NCI-H128 (cell line): ENCODE measurements around the gene ERGIC2.

Experiments used
- DNase-seq: peaks from one replicate; lab custom pipeline; 2025; ENCODE audit not compliant: unreplicated experiment; lab: John Stamatoyannopoulos, UW

ERGIC2 gene

GRCh38 chr12:29376118-29376517, 4.9 kb downstream of the ERGIC2 start:
- no peak for DNase-seq

- no peak for DNase-seq
Observed at GRCh38 chr12:29374913-29375312, 6.1 kb downstream of the ERGIC2 start.

GRCh38 chr12:29374012-29374411, 7.0 kb downstream of the ERGIC2 start:
- no peak for DNase-seq

- DNase-seq, result no peak
Observed at GRCh38 chr12:29365091-29365490, 15.9 kb downstream of the ERGIC2 start.

- DNase-seq, result no peak
Observed at GRCh38 chr12:29354954-29355353, 26.0 kb downstream of the ERGIC2 start.

- DNase-seq, result no peak
Observed at GRCh38 chr12:29350080-29350479, 30.9 kb downstream of the ERGIC2 start.

- DNase-seq, result no peak
Observed at GRCh38 chr12:29346769-29347421, 34.1 kb downstream of the ERGIC2 start.

- no peak for DNase-seq
Observed at GRCh38 chr12:29343022-29343799, 37.8 kb downstream of the ERGIC2 start.

GRCh38 chr12:29337325-29337724, 43.6 kb downstream of the ERGIC2 start:
- no peak for DNase-seq

- DNase-seq, result no peak
Observed at GRCh38 chr12:29334937-29335336, 46.0 kb downstream of the ERGIC2 start.

GRCh38 chr12:29333178-29333577, 47.8 kb downstream of the ERGIC2 start:
- no peak for DNase-seq

GRCh38 chr12:29329411-29329810, 51.6 kb downstream of the ERGIC2 start:
- no peak for DNase-seq

- DNase-seq, result no peak
Observed at GRCh38 chr12:29322157-29322556, 58.8 kb downstream of the ERGIC2 start.

GRCh38 chr12:29320295-29321085, 60.5 kb downstream of the ERGIC2 start:
- no peak for DNase-seq

GRCh38 chr12:29317556-29318363, 63.2 kb downstream of the ERGIC2 start:
- DNase-seq, result peak; percentile 24

GRCh38 chr12:29316752-29317151, 64.2 kb downstream of the ERGIC2 start:
- no peak for DNase-seq

- DNase-seq, result no peak
Observed at GRCh38 chr12:29314416-29314815, 66.6 kb downstream of the ERGIC2 start.

GRCh38 chr12:29310899-29311298, 70.1 kb downstream of the ERGIC2 start:
- no peak for DNase-seq

- DNase-seq, result no peak
Observed at GRCh38 chr12:29309320-29309902, 71.6 kb downstream of the ERGIC2 start.

- DNase-seq, result no peak
Observed at GRCh38 chr12:29306682-29307081, 74.3 kb downstream of the ERGIC2 start.

GRCh38 chr12:29306266-29306665, 74.7 kb downstream of the ERGIC2 start:
- DNase-seq, result no peak
